Epithelial cell of prostate (primary cell): Measurements from ENCODE around the gene SYCN.

Source experiments
- DNase-seq: peaks from one replicate; pipeline ENCODE4 v3.0.0-alpha.2; 2011; ENCODE audit warnings: low read depth, low spot score
- H3K27ac ChIP-seq: fragments of 450-650 bp; 2 replicates; pipeline ENCODE4 v1.5.1; 2017; ENCODE audit warnings: mild to moderate bottlenecking

Gene SYCN

GRCh38 chr19:39160523-39160861, 43.6 kb downstream of the SYCN start:
- peak; percentile 18 for DNase-seq
- H3K27ac ChIP-seq: peak overlapping the region; percentile 72

DNA sequence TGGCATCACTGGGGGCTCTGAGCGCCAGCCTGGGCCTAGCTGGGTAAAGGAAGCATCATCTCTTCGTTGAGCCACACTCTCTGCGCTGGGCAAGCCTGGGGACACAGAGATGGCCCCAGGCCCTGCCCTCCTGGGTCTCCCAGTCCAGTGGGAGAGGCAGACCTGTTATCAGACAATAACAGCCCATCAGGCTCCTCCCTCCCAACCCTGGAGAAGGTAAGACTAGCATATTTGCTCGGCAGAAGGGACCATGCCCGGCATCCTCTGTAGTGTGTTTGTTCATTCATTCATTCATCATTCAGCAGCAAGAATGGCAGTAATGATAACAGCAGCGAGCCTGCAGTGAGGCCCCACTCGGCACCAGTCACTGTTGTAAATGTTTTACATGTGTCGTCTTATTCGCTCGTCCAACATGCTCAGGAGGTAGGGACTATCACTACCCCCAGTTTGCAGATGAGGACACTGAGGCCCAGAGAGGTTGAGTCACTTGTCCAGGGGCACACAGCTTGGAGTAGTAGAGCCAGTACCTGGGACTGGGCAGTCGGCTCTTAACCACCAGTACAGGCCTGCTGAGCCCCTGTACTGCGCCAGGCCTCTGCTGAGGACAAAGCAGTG, 45.3 kb downstream of the SYCN start:
- no peak for DNase-seq

GRCh38 chr19:39157997-39158389, 46.1 kb downstream of the SYCN start:
- no peak overlapping the region for H3K27ac ChIP-seq
- no peak for DNase-seq

More for the DNA sequence above, 45.3 kb downstream of the SYCN start:
- H3K27ac ChIP-seq: no peak overlapping the region

DNA sequence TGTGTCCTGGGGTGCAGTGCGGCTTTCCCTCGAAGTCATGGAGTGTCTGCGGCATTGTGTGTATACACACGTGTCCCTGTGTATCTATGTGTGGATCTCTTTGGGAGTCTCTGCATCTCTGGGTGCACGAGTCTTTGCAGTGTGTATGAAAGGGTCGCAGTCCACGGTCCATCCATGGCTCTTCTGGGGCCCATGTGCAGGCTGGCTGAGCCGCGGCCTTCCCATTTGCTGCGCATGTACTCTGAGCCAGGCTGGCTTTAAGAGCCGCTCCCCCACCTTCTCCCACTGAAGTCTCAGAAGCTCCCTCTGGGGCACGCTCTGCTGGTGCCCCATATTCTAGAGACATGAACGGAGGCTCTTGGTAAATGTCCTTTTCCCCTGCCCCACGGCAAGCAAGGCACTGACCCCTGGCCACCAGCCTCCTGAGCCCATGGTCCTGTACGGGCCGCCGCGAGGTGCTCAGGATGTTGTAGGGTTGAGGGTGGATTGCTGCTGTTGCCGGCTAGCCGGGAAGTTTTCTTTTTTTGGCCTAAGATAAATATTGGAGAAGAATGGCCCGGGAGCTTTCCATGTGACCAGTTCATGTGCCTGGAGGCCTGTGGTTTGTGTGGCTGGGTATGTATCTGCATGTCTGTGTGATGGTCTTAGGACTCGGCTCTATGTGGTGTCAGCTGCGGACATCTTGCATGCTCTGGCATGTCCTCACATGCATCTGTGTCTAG, 46.6 kb downstream of the SYCN start:
- no peak for DNase-seq
- H3K27ac ChIP-seq: no peak overlapping the region

DNA sequence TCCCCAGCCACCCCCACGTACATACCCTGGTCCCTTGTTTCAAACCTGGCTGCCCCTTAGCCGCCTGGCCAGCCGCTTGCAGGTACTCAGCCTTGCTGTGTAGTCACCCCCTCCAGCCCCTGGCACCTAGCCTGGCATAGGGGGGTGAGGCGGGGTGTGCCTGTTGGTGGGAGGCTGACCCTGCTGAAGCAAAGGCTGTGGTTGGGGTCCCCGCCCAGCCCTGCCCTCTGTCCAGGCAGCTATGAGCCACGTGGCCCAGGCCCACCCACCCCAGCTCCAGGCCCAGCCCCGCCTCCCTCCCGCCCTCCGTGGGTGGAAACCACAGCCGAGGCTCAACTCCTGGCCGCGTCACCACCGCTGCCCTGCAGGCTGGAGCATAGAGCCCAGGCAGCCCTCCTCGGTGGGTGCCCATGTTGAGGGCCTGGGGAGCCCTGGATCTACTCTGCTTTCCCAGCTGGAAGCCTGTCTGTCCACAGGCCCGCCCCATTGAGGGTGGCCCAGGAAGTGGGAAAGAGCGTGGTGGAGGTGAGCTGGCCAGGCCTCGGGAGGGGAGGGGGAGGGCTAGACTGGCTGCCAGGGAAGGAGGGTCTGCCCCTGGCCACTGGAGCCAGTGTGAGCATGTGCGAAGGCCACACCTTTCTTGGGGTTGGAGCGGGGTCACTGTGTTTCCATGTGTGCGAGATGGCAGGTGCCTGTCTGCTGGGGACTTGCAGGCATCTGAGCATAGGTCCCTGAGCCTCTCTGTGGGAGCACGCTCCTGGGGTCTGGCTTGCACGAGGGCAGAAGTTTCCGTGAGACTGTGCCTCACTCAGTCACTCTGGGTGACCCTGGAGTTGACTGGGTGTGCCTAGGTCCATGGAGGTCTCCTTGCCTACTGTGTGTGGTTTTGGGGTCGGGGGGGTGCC, 47.5 kb downstream of the SYCN start:
- H3K27ac ChIP-seq: peak overlapping the region; percentile 70
- no peak for DNase-seq

DNA sequence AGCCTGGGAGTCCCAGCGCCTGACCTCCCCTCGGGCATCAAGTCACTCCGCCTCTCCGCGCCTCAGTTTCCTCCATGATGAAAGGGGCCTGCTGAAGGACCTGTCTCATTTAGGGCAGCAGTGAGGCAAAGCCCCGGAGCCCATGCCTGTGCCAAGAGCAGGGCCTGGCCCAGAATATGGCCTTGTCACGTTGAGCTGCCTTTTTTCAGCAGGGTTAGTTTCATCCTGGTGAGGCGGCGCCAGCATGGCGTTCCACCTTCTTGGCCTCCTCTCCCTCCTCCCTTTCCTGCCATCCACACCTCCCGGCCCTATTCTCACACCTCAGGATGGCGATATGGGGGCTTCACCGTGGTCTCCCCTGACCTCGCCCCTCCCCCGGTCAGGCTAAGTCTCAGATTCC, 48.3 kb downstream of the SYCN start:
- DNase-seq: no peak
- H3K27ac ChIP-seq: peak overlapping the region; percentile 70

DNA sequence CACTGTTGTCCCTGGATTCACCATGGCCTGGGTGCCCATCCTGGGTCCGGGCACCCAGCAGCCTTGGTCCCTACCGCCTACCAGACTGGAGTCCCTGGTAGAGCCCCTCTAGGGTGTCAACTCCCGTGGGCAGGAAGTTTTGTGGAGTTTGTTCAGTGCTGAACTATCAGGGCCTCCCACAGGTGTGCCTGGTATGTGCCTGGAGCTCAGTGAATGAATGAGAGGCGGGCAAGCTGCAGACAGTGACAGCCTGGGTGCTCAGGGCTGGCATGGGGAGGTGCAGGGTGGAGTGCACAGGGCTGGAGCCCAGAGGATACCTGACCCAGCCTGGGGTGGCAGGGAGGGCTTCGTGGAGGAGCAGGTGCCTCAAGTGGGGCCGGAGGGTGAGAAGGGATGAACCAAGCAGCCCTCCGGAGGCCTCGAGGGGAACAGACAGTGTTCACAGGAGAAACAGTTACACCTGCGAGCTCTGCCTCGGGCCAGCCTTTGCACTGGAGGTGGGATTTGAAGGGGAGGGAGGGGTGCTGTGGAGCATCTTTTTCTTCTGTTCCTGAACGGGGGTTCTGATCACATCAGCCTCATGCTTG, 48.9 kb downstream of the SYCN start:
- no peak for DNase-seq
- H3K27ac ChIP-seq: peak overlapping the region; percentile 70

DNA sequence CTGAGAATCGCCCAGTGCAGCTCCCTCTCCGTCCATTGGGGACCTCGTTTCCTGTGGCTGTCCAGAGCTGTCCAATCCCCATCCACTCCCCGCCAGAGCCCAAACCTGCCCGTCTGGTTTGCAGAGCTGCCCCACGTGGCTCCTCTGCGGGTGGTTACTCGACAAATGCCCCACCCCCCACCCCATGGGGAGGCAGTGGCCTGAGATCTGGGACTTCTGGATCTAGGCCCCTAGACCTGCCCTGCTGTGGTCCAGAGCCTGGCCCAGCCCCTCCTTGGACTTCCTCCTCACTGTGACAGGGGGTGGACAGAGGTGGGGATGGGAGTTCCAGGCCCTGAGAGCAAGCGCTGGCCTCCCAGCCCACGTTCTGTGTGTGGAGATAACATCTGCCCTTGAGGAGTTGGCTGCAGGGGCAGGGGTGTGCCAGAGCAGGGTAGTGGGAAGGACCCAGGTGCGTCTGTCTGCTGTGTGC, 49.4 kb downstream of the SYCN start:
- no peak for DNase-seq
- peak overlapping the region; percentile 70 for H3K27ac ChIP-seq

DNA sequence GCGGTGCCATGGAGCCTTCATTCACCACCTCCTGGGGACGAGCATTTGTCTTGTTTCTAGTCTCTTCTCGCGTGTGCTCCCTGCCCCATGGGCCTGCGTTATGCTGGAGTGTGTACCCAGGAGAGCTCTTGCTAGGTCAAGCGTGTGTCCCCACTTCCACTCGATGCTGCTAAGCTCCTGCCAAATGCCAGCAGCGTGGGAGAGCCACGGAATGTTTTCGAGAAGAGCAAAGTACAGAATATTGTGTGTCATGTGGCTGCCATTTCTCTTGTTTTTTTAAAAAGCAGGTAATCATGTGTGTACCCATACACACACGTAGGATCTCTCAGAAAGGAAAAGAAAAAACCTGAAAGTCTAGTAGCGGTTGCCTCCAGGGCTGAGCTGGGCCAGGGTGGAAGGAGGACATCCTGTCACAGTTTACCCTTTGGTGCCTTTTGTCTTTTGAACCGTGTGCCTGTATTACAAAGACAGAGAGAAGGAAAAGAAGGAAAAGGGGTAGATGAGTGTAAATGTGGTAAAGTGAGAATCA, 49.9 kb downstream of the SYCN start:
- no peak for DNase-seq
- H3K27ac ChIP-seq: peak overlapping the region; percentile 70
